Mucosa of rectum (tissue), 2 donors: ENCODE results near the gene CTR9.

Experiments used
- H3K27ac ChIP-seq, 2 donors: one replicate each; pipeline ENCODE4 v1.7.0; 2013; ENCODE audit warnings: inconsistent platforms in 2 of 2, low read depth in 2 of 2, low read length in 2 of 2
- H3K27me3 ChIP-seq, 2 donors: one replicate each; pipeline ENCODE4 v1.7.0; 2013; ENCODE audit warnings: low read length in 2 of 2; ENCODE audit not compliant: control insufficient read depth in 2 of 2, insufficient read depth in 2 of 2
- H3K36me3 ChIP-seq, 2 donors: one replicate each; pipeline ENCODE4 v1.7.0; 2013; ENCODE audit warnings: low read length in 2 of 2; ENCODE audit not compliant: control insufficient read depth in 2 of 2, insufficient read depth in 2 of 2
- H3K4me1 ChIP-seq, 2 donors: one replicate each; pipeline ENCODE4 v1.7.0; 2013; ENCODE audit warnings: low read length in 2 of 2, mild to moderate bottlenecking in 1 of 2; ENCODE audit not compliant: control insufficient read depth in 2 of 2, insufficient read depth in 2 of 2
- H3K4me3 ChIP-seq, 2 donors: one replicate each; pipeline ENCODE4 v1.7.0; 2013; ENCODE audit warnings: low read length in 2 of 2
- H3K9ac ChIP-seq, 2 donors: one replicate each; pipeline ENCODE4 v1.7.0; 2013; ENCODE audit warnings: low read length in 2 of 2, low read depth in 1 of 2, mild to moderate bottlenecking in 1 of 2
- H3K9me3 ChIP-seq, 2 donors: one replicate each; pipeline ENCODE4 v1.7.0; 2013; ENCODE audit warnings: low read length in 2 of 2; ENCODE audit not compliant: control insufficient read depth in 2 of 2
- donor health status: healthy.
- donor health status: Normal muscosa, but diverticular disease.

Gene CTR9

GRCh38 chr11:10798330-10798928 is 47.4 kb downstream of the CTR9 start:
- H3K27ac ChIP-seq: no peak overlapping the region

DNA sequence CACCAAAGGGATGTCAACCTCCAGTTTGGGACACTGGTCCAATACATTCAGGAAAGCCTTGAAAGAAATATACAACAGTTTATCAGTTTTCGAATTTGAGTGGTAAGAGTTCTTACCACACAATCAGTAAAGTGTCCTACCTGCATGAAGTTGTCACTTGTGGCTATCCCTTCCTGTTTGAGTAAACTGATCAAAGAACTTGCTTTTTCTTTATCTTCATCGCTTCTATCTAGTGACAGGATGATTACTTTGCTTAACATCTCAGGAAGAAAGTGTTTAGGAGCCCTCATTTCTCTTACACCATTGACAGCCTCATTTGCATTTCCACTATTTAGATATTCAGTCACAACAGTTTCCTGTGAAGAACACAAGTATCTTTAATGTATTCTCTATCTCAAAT is 49.2 kb downstream of the CTR9 start:
- Histone ChIP-seq H3K27me3 (no peaks in the 10 kb centered on the region), H3K4me3 (no peak overlapping the region), H3K36me3 (peaks cover 93 to 94% of the 10 kb centered on the region in 2 donors), H3K9me3 (no peaks in the 10 kb centered on the region), H3K4me1 (peaks cover 0 to 5% of the 10 kb centered on the region in 2 donors), H3K9ac (no peak overlapping the region), H3K27ac (no peak overlapping the region)

More at GRCh38 chr11:10798330-10798928, 47.4 kb downstream of the CTR9 start:
- Histone ChIP-seq H3K9ac (no peak overlapping the region), H3K9me3 (no peaks in the 10 kb centered on the region), H3K36me3 (peaks cover 75 to 76% of the 10 kb centered on the region in 2 donors), H3K4me1 (no peaks in the 10 kb centered on the region), H3K27me3 (no peaks in the 10 kb centered on the region), H3K4me3 (no peak overlapping the region)

DNA sequence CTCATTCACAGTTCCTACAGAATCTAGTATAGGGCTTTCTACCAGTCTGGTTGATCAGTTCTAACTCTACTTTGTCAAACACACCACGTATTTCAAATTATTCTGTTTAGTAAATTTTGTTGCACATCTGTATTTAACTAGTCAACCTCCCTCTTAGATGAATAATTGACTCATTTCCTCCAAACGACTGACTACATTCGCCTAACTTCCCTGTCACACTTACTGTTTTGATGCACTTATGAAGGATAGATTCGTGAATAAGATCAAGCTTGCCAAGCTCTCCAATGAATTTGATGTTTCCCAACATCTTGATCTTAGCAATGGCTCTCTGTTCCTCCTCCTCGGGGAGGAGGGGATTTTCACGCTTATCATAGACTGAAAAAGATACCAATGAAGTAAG is 52.6 kb downstream of the CTR9 start:
- peaks cover 17 to 19% of the 10 kb centered on the region in 2 donors for H3K4me1 ChIP-seq
- no peak overlapping the region for H3K27ac ChIP-seq
- peaks cover 80 to 83% of the 10 kb centered on the region in 2 donors for H3K36me3 ChIP-seq
- no peaks in the 10 kb centered on the region for H3K9me3 ChIP-seq
- H3K4me3 ChIP-seq: no peak overlapping the region
- H3K27me3 ChIP-seq: no peaks in the 10 kb centered on the region
- H3K9ac ChIP-seq: no peak overlapping the region

DNA sequence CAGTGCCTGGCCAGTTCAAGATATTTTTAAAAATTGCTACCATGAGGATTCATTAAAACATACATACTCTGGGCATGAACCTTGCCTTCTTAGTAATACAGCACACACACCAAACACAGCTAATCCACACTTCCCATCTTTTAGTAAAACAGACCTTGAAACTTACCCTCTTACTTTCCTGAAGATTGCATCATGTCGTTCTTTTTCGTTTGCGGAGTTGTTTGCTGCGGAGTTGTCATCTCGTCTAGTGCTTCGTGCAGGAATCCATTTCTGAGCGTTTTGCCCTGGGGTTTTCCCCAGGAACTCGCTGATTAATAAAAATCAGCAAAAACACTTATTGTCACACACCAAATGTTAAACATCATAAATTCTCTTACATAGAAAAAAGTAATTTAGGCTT is 54.7 kb downstream of the CTR9 start:
- Histone ChIP-seq H3K36me3 (peaks cover 59 to 63% of the 10 kb centered on the region in 2 donors), H3K27me3 (no peaks in the 10 kb centered on the region), H3K9ac (no peak overlapping the region), H3K4me1 (peaks cover 17 to 22% of the 10 kb centered on the region in 2 donors), H3K27ac (no peak overlapping the region), H3K9me3 (no peaks in the 10 kb centered on the region), H3K4me3 (no peak overlapping the region)

DNA sequence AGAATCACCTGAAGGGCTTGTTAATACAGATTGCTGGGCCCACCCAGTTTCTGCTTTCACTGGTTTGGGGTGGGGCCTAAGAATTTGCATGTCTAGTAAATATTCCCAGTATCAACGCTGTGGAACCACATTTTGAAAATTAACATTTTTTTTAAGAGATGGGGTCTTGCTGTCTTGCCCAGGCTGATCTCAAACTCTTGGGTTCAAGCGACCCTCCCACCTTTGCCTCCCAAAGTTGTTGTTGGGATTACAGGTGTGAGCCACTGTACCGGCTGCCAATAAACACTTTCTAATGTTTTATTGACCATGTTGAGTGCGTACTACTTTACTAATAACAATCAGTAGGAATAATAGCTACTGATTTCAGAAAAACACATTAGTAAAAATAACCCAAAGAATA is 55.2 kb downstream of the CTR9 start:
- Histone ChIP-seq H3K36me3 (peaks cover 55 to 58% of the 10 kb centered on the region in 2 donors), H3K9me3 (no peaks in the 10 kb centered on the region), H3K27me3 (no peaks in the 10 kb centered on the region), H3K4me3 (peak overlapping the region; percentile 83 to 97), H3K4me1 (peaks cover 17 to 22% of the 10 kb centered on the region in 2 donors), H3K9ac (peak overlapping the region in 1 of 2 donors; percentile 100), H3K27ac (no peak overlapping the region)

DNA sequence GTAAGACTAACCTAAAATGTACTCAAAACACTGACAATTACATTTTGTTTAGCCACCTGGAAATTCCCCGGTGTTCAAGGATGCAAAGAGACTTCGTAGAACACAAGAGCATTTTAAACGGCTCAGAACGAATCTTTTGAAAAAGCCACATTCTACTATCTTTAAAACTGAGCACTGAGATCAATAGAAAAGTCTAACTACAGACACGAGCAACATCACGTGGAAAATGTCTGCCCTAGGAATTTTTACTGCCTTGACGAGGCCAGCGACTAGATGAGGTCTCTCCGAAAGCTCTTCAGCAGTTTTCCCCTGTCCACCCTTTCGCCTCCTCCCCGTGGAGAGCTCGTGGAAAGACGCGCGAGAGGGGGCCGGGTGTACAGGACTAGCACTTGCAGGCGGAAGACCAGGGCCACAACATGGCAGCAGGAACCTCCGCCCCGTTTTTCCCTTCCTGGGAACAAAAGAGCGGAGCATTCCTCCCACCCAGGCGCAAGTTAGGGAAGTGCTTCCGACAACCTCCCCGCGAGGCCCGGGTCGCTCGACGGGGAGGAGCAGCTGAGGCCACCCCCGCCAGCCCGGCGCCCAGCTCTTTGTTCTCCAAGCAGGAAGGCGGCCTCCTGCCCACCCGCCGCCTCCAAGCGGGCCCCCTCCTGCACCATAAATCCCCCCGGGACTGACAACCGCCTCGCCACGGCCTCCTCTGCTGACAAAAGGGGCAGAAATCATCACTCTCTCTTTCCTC is 56.6 kb downstream of the CTR9 start:
- H3K27ac ChIP-seq: peak overlapping the region; percentile 97 to 99
- H3K4me3 ChIP-seq: peak overlapping the region; percentile 83 to 97
- peaks cover 40 to 43% of the 10 kb centered on the region in 2 donors for H3K36me3 ChIP-seq
- H3K9ac ChIP-seq: peak overlapping the region; percentile 99 to 100
- H3K27me3 ChIP-seq: no peaks in the 10 kb centered on the region
- H3K9me3 ChIP-seq: no peaks in the 10 kb centered on the region
- peaks cover 17 to 22% of the 10 kb centered on the region in 2 donors for H3K4me1 ChIP-seq

DNA sequence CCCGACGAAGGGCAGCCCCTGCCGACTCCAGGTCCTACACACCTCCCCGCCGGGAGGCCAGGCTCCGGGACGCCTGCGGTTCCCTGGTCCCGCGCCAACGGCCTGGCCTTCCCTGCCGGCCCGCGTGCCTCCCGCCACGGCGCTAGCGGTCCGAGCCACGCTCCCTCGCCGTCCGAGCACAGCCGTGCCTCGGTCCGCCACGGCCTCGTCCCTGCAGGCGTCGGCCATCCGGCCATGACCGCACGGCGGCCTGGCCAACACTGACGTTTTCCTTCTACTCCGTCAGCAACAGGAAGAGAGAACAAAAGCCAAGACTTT is 57.1 kb downstream of the CTR9 start:
- Histone ChIP-seq H3K36me3 (peaks cover 35 to 38% of the 10 kb centered on the region in 2 donors), H3K27me3 (no peaks in the 10 kb centered on the region), H3K4me1 (peaks cover 17 to 22% of the 10 kb centered on the region in 2 donors), H3K9ac (peak overlapping the region; percentile 99 to 100), H3K9me3 (no peaks in the 10 kb centered on the region), H3K4me3 (peak overlapping the region; percentile 83 to 97), H3K27ac (peak overlapping the region; percentile 97 to 99)

GRCh38 chr11:10808553-10809372 is 57.7 kb downstream of the CTR9 start, which contains the start of gene EIF4G2:
Gene EIF4G2, minus strand, starts transcription at chr11:10808926.
- H3K9me3 ChIP-seq: no peaks in the 10 kb centered on the region
- peak within 1 kb of the TSS; percentile 99 to 100 for H3K9ac ChIP-seq
- no peaks in the 10 kb centered on the region for H3K27me3 ChIP-seq
- H3K36me3 ChIP-seq: peaks cover 29 to 32% of the 10 kb centered on the region in 2 donors
- peaks cover 17 to 22% of the 10 kb centered on the region in 2 donors for H3K4me1 ChIP-seq
- peak within 1 kb of the TSS; percentile 83 to 97 for H3K4me3 ChIP-seq
- H3K27ac ChIP-seq: peak within 1 kb of the TSS; percentile 97 to 99

DNA sequence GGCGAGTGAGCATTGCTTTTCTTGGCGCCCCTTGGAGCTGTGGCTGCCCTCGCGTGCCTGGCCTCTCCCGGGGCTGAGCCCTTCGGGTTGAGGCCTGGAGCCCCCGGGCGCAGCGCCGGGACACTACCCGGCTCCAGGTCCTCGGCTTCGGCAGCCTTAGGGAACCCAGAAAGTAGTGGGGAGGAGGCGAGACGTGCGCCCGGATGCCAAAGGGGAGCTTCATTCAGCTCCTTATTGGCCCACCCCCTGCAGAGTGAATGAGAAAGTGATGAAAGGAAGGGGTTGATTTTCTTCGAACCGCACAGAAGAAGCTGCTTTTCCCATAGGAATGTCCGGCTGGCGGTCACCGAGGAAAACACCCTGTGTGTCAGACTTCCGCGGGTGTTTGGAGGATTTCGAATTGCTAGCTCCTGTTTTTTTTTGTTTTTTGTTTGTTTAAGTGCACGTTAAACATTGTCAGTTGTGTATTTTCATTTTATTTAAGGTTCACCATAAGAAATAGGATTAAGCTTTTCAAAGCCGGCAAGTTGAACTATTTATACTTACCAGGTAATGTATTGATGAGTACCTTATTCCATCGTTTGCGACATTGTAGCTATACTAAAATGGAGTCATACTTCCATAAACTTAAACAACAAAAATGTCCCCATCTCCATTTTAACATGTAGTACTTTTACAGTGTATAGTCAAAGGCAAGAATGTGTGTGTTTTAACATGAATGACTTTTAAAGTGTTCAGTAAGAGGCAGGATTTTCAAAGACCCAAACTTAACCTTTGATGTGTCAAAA is 58.5 kb downstream of the CTR9 start:
- H3K9me3 ChIP-seq: no peaks in the 10 kb centered on the region
- peak overlapping the region; percentile 93 to 100 for H3K9ac ChIP-seq
- peaks cover 21 to 24% of the 10 kb centered on the region in 2 donors for H3K36me3 ChIP-seq
- peak overlapping the region; percentile 83 to 97 for H3K4me3 ChIP-seq
- no peaks in the 10 kb centered on the region for H3K27me3 ChIP-seq
- peak overlapping the region; percentile 97 to 99 for H3K27ac ChIP-seq
- H3K4me1 ChIP-seq: peaks cover 17 to 22% of the 10 kb centered on the region in 2 donors
